Mononuclear cell (primary cell): ENCODE measurements around the gene CTIF. TPM values are rescaled to one million over a fixed set of nuclear protein-coding genes. Genes with fewer than 3 reads are reported as not detected.

Experiments used
- H3K27me3 ChIP-seq: 2 replicates; pipeline ENCODE4 v1.6.0; 2011; ENCODE audit warnings: low read length, control low read depth; ENCODE audit not compliant: insufficient read depth
- H3K4me1 ChIP-seq: 2 replicates; pipeline ENCODE4 v1.5.1; 2011; ENCODE audit warnings: mild to moderate bottlenecking, low read length, control low read depth; ENCODE audit not compliant: insufficient read depth
- H3K4me3 ChIP-seq: 2 replicates; pipeline ENCODE4 v1.5.1; 2011; ENCODE audit warnings: mild to moderate bottlenecking, low read length, moderate library complexity
- H3K9me3 ChIP-seq: 2 replicates; pipeline ENCODE4 v1.5.1; 2011; ENCODE audit warnings: low read depth, mild to moderate bottlenecking, control low read depth, low read length
- total RNA-seq: library from RNA; depleted of rRNA; stranded (reverse); fragments of >200 nt; gene quantifications from one replicate; pipeline ENCODE4 v1.2.3, GENCODE V29; 2012

The CTIF gene
- total RNA-seq, 1 donor: 2.7 TPM

DNA sequence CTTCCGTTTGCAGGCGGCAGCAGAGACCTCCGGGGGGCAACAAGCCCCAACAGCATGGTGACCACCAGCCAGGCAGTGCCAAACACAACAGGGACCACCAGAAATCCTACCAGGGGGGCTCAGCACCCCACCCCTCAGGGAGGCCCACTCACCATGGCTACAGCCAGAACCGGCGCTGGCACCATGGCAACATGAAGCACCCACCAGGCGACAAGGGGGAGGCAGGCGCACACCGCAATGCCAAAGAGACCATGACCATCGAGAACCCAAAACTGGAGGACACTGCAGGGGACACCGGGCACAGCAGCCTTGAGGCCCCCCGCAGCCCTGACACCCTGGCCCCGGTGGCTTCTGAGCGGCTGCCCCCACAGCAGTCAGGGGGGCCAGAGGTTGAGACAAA lies 219.1 kb downstream of the CTIF start:
- no peak overlapping the region for H3K4me3 ChIP-seq
- H3K4me1 ChIP-seq: no peaks in the 10 kb centered on the region
- H3K27me3 ChIP-seq: no peaks in the 10 kb centered on the region
- H3K9me3 ChIP-seq: no peaks in the 10 kb centered on the region

DNA sequence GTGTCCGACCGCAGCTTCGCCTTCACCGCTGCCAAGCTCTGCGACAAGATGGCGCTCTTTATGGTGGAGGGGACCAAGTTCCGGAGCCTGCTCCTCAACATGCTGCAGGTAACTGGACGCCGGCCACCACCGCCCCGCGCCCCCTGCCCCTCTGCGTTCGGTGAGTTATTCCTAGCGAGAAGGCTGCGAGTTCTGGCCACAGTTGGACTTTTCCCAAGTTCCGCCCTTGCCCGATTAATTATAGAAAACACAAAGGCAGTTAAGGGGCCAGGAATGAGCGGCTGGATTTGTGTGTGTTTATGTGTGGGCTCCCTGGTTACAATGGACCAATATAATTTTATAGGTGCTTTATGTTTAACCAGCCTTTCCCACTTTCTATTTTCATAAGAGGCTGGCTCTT lies 222.8 kb downstream of the CTIF start:
- Histone ChIP-seq H3K4me3 (no peak overlapping the region), H3K9me3 (no peaks in the 10 kb centered on the region), H3K4me1 (no peaks in the 10 kb centered on the region), H3K27me3 (no peaks in the 10 kb centered on the region)

DNA sequence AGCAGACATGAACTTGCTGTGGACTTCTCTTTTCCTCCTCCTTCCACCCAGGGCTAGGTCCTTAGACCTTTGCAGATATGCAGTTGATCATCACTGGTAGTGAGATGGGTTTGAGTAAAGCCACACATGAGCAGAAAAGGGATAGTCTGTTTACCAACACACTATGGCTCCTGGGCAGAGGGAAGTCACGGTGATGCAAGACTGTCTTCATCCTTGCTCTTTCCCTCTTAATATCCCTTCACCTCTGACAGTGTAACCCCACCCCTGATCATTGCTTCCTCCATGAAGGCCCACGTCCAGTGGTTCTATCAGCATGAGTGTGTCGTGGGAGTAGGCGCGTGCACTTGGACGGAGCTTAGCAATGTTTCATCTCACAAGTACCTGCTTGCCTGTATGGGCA lies 223.2 kb downstream of the CTIF start:
- Histone ChIP-seq H3K4me3 (no peak overlapping the region), H3K9me3 (no peaks in the 10 kb centered on the region), H3K4me1 (no peaks in the 10 kb centered on the region), H3K27me3 (no peaks in the 10 kb centered on the region)

DNA sequence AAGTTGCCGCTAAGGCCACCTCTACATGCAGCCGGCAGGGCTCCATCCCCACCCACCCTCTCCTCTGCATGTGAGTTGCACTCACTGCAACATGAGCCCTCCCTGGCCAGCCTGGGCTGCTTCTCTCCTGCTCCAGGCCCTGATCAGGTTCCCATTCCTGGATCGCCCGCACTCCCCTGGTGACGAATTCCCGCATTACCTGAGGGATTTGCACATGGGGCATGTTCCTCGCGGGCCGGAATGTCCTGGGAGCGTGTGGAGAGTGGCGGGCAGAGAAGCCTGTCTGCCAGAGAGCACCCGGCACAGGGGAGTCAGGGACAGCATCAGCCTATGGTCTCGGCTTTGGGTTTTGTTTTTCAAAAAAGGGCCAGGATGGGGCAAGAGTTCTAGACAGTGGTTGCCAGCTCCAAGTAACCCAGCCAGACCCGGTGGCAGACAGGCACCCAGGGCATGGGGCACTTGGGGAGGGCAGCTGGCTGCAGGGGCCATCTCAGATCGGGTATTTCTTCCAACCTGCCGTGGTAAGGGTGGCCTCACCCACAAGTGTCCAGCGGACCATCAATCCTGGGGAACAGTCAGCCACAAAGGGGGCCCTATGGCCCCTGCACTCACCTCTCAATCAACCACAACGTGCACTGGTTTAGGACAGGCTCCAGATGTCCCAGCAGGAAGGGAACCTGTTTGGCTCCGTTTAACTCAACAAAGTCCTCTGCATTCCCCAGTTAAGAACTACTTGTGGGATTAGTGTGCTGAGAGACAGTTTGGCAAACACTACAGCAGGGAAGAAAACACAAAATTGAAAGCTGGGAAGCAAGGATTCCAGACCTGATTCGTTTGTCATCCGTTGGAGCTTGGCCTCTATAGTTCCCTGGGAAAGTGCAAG lies 224.2 kb downstream of the CTIF start:
- no peak overlapping the region for H3K4me3 ChIP-seq
- no peaks in the 10 kb centered on the region for H3K27me3 ChIP-seq
- no peaks in the 10 kb centered on the region for H3K9me3 ChIP-seq
- H3K4me1 ChIP-seq: no peaks in the 10 kb centered on the region

DNA sequence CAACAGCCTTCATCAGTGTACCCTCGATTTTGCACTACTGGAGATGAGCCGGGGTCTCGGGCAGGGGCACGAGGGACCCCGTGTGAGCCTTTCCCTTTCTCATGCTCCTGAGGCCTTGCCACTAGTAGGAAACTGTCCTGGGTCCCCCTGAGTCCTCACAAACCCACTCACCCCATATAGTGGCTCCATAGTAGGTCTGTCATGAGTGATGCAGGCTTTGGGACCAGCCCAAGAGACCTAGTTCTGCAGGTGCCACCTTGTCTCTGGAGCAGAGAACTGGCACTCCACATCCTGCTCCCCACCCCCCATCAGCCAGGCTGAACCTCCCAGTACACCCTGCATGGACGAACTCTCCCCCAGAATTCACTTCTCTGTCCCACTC lies 224.9 kb downstream of the CTIF start:
- Histone ChIP-seq H3K4me1 (no peaks in the 10 kb centered on the region), H3K9me3 (no peaks in the 10 kb centered on the region), H3K27me3 (no peaks in the 10 kb centered on the region), H3K4me3 (no peak overlapping the region)

DNA sequence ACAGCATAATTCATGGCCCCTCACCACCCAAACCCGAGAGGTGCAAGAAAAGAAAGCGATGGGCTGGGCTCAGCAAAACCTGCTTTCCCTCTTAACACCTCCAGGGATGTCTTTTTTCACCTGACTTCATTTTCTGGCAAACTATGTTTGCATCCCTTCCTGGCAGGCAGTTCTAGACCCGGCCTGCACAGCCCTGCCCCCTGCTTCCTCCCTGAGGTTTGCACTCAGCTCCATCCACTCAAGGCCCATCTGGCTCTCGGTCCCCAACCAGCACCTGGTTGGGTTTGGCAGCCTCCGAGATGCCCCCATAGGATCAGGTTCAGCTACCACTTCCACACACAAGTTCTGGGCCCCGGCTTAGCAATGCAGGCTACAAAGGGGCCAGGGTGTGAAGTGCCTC lies 226.2 kb downstream of the CTIF start:
- no peaks in the 10 kb centered on the region for H3K4me1 ChIP-seq
- no peak overlapping the region for H3K4me3 ChIP-seq
- no peaks in the 10 kb centered on the region for H3K27me3 ChIP-seq
- H3K9me3 ChIP-seq: no peaks in the 10 kb centered on the region

DNA sequence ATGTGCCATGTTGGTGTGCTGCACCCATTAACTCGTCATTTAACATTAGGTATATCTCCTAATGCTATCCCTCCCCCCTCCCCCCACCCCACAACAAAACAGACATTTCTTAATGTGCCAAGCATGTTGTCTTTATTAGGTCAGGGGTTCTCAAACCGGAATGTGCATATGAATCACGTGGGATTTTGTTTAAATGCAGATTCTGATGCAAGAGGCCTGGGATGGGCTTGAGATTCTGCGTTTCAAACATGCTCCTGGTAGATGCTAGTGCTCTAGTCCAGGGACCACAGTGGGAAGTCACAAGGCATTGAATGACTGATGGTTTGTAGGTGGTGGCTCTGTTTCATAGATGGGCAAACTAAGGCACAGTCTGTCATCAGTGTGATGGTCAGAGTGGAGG lies 227.2 kb downstream of the CTIF start:
- Histone ChIP-seq H3K4me3 (no peak overlapping the region), H3K27me3 (no peaks in the 10 kb centered on the region), H3K9me3 (no peaks in the 10 kb centered on the region), H3K4me1 (no peaks in the 10 kb centered on the region)

DNA sequence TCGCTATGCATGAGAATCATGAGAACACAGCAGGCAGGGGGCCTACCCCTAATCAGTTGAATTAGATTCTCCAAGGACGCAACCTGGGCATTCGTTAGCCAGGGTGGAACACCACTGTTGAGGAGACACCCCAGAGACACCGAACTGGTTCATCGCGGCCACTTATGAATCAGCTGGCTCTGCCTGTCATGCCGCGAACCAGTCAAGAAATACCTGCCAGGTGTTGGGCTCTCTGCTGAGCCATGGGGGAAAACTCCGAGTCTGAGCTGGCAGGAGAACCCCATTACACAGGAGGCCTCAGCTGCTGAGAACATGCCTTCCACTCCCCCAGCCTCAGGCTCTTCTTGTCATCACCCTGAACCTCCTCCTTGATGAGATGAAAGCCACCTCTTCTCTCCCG lies 227.7 kb downstream of the CTIF start:
- H3K27me3 ChIP-seq: no peaks in the 10 kb centered on the region
- H3K4me1 ChIP-seq: no peaks in the 10 kb centered on the region
- H3K9me3 ChIP-seq: no peaks in the 10 kb centered on the region
- H3K4me3 ChIP-seq: no peak overlapping the region

DNA sequence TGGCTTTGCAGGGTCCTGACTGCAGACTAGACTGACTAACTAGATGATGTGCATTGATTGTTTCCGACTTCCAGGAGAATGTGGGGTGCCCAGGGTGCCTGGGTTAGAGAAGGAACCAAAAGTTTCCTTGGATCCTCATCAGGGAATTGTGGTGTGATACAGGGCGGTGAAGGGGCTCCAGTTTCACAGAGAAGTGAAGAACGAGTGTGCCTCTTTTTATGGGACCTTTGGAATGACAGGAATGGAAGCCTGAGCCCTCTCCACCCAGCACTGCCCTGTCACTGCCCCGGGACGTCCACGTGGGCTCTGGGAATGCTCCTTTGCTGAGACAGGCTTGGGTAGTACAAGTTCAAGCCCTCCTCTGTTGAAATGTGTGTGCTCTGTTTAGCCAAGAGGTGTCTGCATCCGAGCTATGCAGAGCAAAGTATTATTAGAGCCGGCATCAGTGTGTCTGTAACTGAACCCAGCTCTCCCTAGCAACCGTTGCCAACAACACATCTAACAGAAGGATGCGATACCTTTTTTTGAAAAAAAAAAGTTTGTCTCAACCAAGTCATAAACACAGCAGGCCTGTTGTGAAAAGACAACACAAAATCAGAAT lies 228.4 kb downstream of the CTIF start:
- H3K27me3 ChIP-seq: no peaks in the 10 kb centered on the region
- H3K4me3 ChIP-seq: no peak overlapping the region
- no peaks in the 10 kb centered on the region for H3K4me1 ChIP-seq
- no peaks in the 10 kb centered on the region for H3K9me3 ChIP-seq

DNA sequence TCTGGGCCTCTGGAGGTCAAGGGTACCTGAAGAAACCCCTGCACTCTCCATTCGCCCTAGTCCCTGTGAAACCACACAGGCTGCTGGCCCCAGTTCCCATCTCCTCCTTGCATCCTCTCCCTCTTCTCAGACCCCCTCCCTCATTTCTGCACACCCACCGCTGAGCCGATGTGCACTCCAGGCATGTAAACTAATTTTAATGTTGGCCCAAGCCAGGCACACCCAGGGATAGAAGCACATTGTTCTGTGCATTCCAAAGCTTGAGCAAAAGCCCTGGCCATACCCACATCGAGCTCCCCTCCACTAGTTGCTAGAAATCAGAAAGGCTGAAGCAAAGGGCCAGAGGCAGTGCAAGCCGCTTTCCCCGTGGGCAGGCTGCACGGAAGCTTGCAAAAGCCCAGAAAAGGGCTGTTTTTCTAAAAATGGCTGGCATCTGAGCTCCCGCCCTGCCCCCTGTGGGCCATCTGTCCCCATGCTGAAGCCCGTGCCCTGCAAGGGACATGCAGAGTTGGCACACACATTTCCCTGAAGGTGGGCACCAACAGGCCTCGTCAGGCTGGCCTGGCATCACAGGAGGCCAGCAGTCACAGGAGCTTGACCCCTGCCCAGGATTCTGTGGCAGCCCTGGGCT lies 230.3 kb downstream of the CTIF start:
- Histone ChIP-seq H3K4me3 (no peak overlapping the region), H3K27me3 (no peaks in the 10 kb centered on the region), H3K4me1 (no peaks in the 10 kb centered on the region), H3K9me3 (no peaks in the 10 kb centered on the region)

DNA sequence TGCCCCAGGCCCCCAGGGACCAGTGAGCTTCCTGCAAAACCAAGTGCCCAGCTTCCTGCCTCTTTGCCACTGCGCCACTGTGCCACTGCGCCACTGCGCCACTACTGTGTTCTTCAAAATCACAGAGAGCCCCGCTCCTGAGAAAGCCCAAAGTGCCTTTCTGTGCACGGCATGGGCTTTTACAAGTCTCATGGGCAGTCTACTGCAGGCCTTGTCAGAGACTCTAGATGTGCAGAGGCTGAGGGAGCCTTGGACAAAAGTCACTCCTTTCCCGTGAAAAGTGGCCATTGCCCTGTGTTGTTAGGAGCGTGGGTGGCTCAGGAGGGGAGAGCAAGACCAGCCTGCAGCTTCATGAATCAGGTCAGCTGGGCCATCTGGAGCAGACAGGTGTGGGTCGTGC lies 231.4 kb downstream of the CTIF start:
- H3K4me3 ChIP-seq: no peak overlapping the region
- no peaks in the 10 kb centered on the region for H3K9me3 ChIP-seq
- no peaks in the 10 kb centered on the region for H3K4me1 ChIP-seq
- no peaks in the 10 kb centered on the region for H3K27me3 ChIP-seq

DNA sequence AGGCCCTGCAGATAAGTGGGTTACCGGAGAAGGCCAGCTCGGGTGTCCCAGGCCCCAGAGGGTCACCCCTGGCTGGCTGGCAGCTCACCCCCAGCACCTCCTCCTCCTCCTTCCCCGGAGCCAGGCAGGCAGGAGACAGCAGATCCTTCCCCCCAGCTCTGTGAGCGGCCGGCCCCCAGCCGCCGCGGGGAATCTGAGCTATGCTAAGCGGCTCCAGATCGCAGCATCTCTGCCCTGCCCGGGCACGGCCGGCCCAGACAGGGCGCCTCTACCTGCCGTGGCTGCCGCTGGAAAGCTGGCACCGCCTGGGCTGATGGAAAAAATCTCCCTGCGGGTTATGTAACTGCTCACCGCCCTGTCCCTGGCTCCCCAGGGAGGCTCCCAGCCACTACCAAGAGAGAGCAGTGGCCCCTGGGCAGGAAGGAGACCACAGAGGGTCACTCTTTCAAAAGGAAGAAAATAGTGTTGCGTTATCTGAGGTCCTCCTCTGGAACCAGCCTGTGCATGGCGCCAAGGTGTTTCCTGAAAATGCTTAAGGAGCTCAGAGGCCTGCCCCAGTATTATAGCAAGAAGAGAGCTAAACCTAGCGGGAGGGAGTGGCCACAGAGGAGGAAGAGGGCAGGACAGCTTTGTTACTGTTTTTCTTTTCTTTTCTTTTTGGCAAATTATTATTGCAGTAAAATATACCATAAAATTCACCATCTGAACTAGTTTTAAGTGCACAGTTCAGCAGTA lies 233.0 kb downstream of the CTIF start:
- H3K27me3 ChIP-seq: no peaks in the 10 kb centered on the region
- no peaks in the 10 kb centered on the region for H3K9me3 ChIP-seq
- no peaks in the 10 kb centered on the region for H3K4me1 ChIP-seq
- H3K4me3 ChIP-seq: no peak overlapping the region

DNA sequence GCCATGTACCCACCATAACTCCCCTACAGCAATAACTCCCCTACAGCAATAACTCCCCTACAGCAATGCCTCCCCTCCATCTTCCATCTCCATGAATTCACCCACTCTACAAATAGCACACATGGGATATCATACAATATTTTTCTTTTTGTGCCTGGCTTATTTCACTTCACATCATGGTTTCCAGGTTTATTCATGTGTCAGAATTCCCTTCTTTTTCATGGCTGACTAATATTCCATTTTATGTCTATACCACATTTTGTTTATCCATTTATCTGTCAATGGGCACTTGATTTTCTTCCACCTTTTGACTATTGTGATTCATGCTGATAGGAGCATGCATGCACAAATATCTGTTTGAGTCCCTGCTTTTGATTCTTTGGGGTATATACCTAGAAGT lies 233.6 kb downstream of the CTIF start:
- Histone ChIP-seq H3K27me3 (no peaks in the 10 kb centered on the region), H3K4me3 (no peak overlapping the region), H3K9me3 (no peaks in the 10 kb centered on the region)

DNA sequence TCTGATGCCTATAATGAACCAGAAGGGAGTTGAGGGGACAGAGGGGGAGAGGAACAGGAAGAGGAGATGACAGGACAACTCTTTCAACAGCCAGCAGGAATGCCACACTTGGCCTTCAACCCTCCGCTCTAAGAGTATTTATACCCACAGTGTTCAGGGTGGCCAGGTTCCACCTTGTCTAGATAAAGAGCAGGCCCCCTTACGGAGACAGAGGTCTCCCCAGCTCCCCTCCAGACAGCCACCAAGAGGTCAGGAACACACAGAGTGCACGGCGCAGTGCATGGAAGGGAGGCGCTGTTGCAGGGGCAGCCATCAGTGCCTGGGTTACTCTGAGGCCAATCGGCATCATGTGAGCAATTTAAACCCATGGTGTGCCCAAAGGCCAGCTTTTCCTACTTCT lies 235.0 kb downstream of the CTIF start:
- Histone ChIP-seq H3K9me3 (no peaks in the 10 kb centered on the region), H3K4me1 (peaks cover 10% of the 10 kb centered on the region), H3K27me3 (no peaks in the 10 kb centered on the region), H3K4me3 (no peak overlapping the region)

More for the DNA sequence above, 233.6 kb downstream of the CTIF start:
- peaks cover 5% of the 10 kb centered on the region for H3K4me1 ChIP-seq

DNA sequence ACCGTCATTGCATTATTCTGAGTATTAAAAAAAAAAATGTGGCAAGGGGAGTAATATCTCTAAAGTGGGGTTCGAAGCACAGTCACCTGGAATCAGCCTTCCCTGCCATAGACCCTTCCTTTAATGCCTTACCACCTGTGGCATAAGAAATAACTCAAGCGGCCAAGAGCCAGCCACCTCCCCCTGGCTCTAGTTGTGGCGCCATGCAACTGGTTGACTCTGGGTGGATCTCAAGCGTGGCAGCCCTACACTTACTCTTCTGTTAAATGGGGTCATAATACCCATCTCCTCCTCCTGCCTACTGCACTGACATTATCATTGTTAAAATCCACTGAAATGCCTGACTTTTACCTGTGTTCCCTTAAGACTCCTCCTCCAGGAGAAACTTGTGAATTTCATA lies 236.1 kb downstream of the CTIF start:
- peaks cover 10% of the 10 kb centered on the region for H3K4me1 ChIP-seq
- H3K4me3 ChIP-seq: no peak overlapping the region
- H3K27me3 ChIP-seq: no peaks in the 10 kb centered on the region
- no peaks in the 10 kb centered on the region for H3K9me3 ChIP-seq
